Glomerular visceral epithelial cell (primary cell): ENCODE results near the gene C4orf50.

Experiments
- DNase-seq: peaks from one replicate; pipeline ENCODE4 v3.0.0-alpha.2; 2016; ENCODE audit errors: extremely low spot score

Gene C4orf50

GRCh38 chr4:5943561-5943960 is 74.7 kb downstream of the C4orf50 start:
- no peak for DNase-seq

- no peak for DNase-seq
Measured at GRCh38 chr4:5942947-5943346, 75.3 kb downstream of the C4orf50 start.

- no peak for DNase-seq
Measured at GRCh38 chr4:5941601-5942000, 76.6 kb downstream of the C4orf50 start.

GRCh38 chr4:5940470-5941203 is 77.6 kb downstream of the C4orf50 start:
- DNase-seq: no peak

GRCh38 chr4:5933996-5934831 is 84.0 kb downstream of the C4orf50 start:
- no peak for DNase-seq

GRCh38 chr4:5933116-5933515 is 85.1 kb downstream of the C4orf50 start:
- no peak for DNase-seq

GRCh38 chr4:5932035-5932568 is 86.1 kb downstream of the C4orf50 start:
- DNase-seq: no peak

- no peak for DNase-seq
Measured at GRCh38 chr4:5931526-5931925, 86.7 kb downstream of the C4orf50 start.

GRCh38 chr4:5930876-5931275 is 87.4 kb downstream of the C4orf50 start:
- DNase-seq: no peak

- no peak for DNase-seq
Measured at GRCh38 chr4:5930456-5930855, 87.8 kb downstream of the C4orf50 start.

- DNase-seq: no peak
Measured at GRCh38 chr4:5928844-5929420, 89.3 kb downstream of the C4orf50 start.

- DNase-seq: no peak
Measured at GRCh38 chr4:5928274-5928673, 90.0 kb downstream of the C4orf50 start.

- DNase-seq: no peak
Measured at GRCh38 chr4:5927747-5928146, 90.5 kb downstream of the C4orf50 start.

- DNase-seq: no peak
Measured at GRCh38 chr4:5927116-5927515, 91.1 kb downstream of the C4orf50 start.

- DNase-seq: no peak
Measured at GRCh38 chr4:5926598-5926997, 91.6 kb downstream of the C4orf50 start.

GRCh38 chr4:5925419-5926200 is 92.6 kb downstream of the C4orf50 start:
- DNase-seq: no peak

- no peak for DNase-seq
Measured at GRCh38 chr4:5924461-5925125, 93.6 kb downstream of the C4orf50 start.

GRCh38 chr4:5923376-5923775 is 94.9 kb downstream of the C4orf50 start:
- DNase-seq: peak; percentile 2

GRCh38 chr4:5922556-5922955 is 95.7 kb downstream of the C4orf50 start:
- no peak for DNase-seq

GRCh38 chr4:5921981-5922380 is 96.2 kb downstream of the C4orf50 start:
- DNase-seq: no peak
